Measurements from ENCODE around the gene PAK5.

The PAK5 gene

GRCh38 chr20:9490631-9491030, 348.2 kb downstream of the PAK5 start:
- Histone ChIP-seq H3K27ac (ENCODE audit: poor library complexity, severe bottlenecking) (no peak overlapping the region), H3K27me3 (ENCODE audit: insufficient read depth, poor library complexity, severe bottlenecking) (peaks cover 4% of the 10 kb centered on the region), H3K9me3 (ENCODE audit: severe bottlenecking) (no peaks in the 10 kb centered on the region), H3K4me1 (ENCODE audit: insufficient read depth, poor library complexity, severe bottlenecking) (no peaks in the 10 kb centered on the region), H3K36me3 (ENCODE audit: low read depth) (no peaks in the 10 kb centered on the region), H3K4me3 (ENCODE audit: severe bottlenecking) (no peak overlapping the region)
- no peak for ATAC-seq (ENCODE audit: low read depth)
- TF ChIP-seq CTCF (IDR thresholded peaks at IDR 0.05; ENCODE audit: poor library complexity, severe bottlenecking) = no peak
- no peak for DNase-seq (ENCODE audit: low spot score)

DNA sequence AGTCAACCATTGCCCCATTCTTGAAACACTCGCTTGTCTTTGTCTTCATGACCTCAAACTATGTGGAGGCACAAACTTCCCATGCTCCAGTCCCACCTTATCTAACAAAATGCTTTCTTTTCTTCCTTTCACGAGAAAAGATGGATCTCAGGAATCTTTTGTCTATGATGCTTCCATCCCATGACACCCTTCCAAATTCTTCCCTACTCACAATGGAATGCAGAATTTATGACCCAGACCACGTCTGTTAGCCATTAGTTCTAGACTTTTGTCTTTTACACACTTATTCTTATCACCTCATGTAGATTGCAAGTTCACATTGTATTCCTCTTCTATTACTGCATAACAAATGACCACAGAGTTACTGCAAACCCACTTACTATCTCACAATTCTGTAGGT, 348.7 kb downstream of the PAK5 start:
- no peak overlapping the region for H3K27ac ChIP-seq (ENCODE audit: poor library complexity, severe bottlenecking)
- H3K27me3 ChIP-seq (ENCODE audit: insufficient read depth, poor library complexity, severe bottlenecking) = peaks cover 4% of the 10 kb centered on the region
- no peak overlapping the region for H3K4me3 ChIP-seq (ENCODE audit: severe bottlenecking)
- H3K4me1 ChIP-seq (ENCODE audit: insufficient read depth, poor library complexity, severe bottlenecking) = no peaks in the 10 kb centered on the region
- no peak for DNase-seq (ENCODE audit: low spot score)
- no peak for TF ChIP-seq CTCF (IDR thresholded peaks at IDR 0.05; ENCODE audit: poor library complexity, severe bottlenecking)
- no peak for ATAC-seq (ENCODE audit: low read depth)
- no peaks in the 10 kb centered on the region for H3K9me3 ChIP-seq (ENCODE audit: severe bottlenecking)
- no peaks in the 10 kb centered on the region for H3K36me3 ChIP-seq (ENCODE audit: low read depth)

GRCh38 chr20:9488063-9488462, 350.8 kb downstream of the PAK5 start:
- H3K27me3 ChIP-seq (ENCODE audit: insufficient read depth, poor library complexity, severe bottlenecking) = peaks cover 4% of the 10 kb centered on the region
- DNase-seq (ENCODE audit: low spot score) (no peak), ATAC-seq (ENCODE audit: low read depth) (no peak)
- H3K9me3 ChIP-seq (ENCODE audit: severe bottlenecking) = no peaks in the 10 kb centered on the region
- no peak overlapping the region for H3K27ac ChIP-seq (ENCODE audit: poor library complexity, severe bottlenecking)
- TF ChIP-seq CTCF (IDR thresholded peaks at IDR 0.05; ENCODE audit: poor library complexity, severe bottlenecking) = no peak
- H3K4me3 ChIP-seq (ENCODE audit: severe bottlenecking) = no peak overlapping the region
- no peaks in the 10 kb centered on the region for H3K4me1 ChIP-seq (ENCODE audit: insufficient read depth, poor library complexity, severe bottlenecking)
- H3K36me3 ChIP-seq (ENCODE audit: low read depth) = no peaks in the 10 kb centered on the region
